SK-N-SH treated with all-trans-retinoic acid at 6 μM for 48 hours (cell line): ENCODE measurements around the gene CD40LG.
A peak's percentile ranks its signal among the peaks of the same experiment; 100 is the strongest.

Experiments
- ATAC-seq: fragments of 200-7000 bp; cut with Tn5 transposase; 3 replicates; pipeline ENCODE4 v1.9.1; 2020; ENCODE audit warnings: mild to moderate bottlenecking, moderate library complexity
- BACH2 ChIP-seq: fragments of 250-450 bp; sonication (Bioruptor Pico); IDR thresholded peaks from 2 replicates; pipeline ENCODE4 v1.9.0; 2021; ENCODE audit warnings: mild to moderate bottlenecking, borderline replicate concordance
- CSDC2 ChIP-seq: fragments of 250-450 bp; sonication (Bioruptor Pico); IDR thresholded peaks from 2 replicates; pipeline ENCODE4 v1.5.0; 2020; ENCODE audit warnings: mild to moderate bottlenecking, moderate library complexity
- ESRRG ChIP-seq: fragments of 250-450 bp; sonication (Bioruptor Pico); IDR thresholded peaks from 2 replicates; pipeline ENCODE4 v1.6.1; 2021; ENCODE audit warnings: mild to moderate bottlenecking
- ISL1 ChIP-seq: fragments of 250-450 bp; sonication (Bioruptor Pico); IDR thresholded peaks from 2 replicates; pipeline ENCODE4 v2.1.2; 2022; ENCODE audit warnings: mild to moderate bottlenecking, moderate library complexity
- OSR1 ChIP-seq: fragments of 250-450 bp; sonication (Bioruptor Pico); IDR thresholded peaks from 2 replicates; pipeline ENCODE4 v1.8.0; 2022; ENCODE audit warnings: moderate library complexity, mild to moderate bottlenecking, inconsistent platforms
- PPARA ChIP-seq: fragments of 250-450 bp; sonication (Bioruptor Pico); IDR thresholded peaks from 2 replicates; pipeline ENCODE4 v1.5.0; 2020; ENCODE audit warnings: mild to moderate bottlenecking, borderline replicate concordance
- RARB ChIP-seq: fragments of 250-450 bp; sonication (Bioruptor Pico); IDR thresholded peaks from 2 replicates; pipeline ENCODE4 v1.8.0; 2021; ENCODE audit warnings: mild to moderate bottlenecking, moderate library complexity
- SNAI2 ChIP-seq: fragments of 250-450 bp; sonication (Bioruptor Pico); IDR thresholded peaks from 2 replicates; pipeline ENCODE4 v1.5.0; 2020; ENCODE audit warnings: mild to moderate bottlenecking, moderate library complexity
- TCF4 ChIP-seq: fragments of 250-450 bp; sonication (Bioruptor Pico); IDR thresholded peaks from 2 replicates; pipeline ENCODE4 v1.8.0; 2021; ENCODE audit warnings: mild to moderate bottlenecking, moderate library complexity, borderline replicate concordance
- TOX ChIP-seq: fragments of 250-450 bp; sonication (Bioruptor Pico); IDR thresholded peaks from 2 replicates; pipeline ENCODE4 v1.8.0; 2021; ENCODE audit warnings: mild to moderate bottlenecking, moderate library complexity, borderline replicate concordance
- ZC3H10 ChIP-seq: fragments of 250-450 bp; sonication (Bioruptor Pico); IDR thresholded peaks from 2 replicates; pipeline ENCODE4 v1.5.1; 2021; ENCODE audit warnings: mild to moderate bottlenecking, moderate library complexity
- ZFP3 ChIP-seq: fragments of 250-450 bp; sonication (Bioruptor Pico); IDR thresholded peaks from 2 replicates; pipeline ENCODE4 v1.5.0; 2020; ENCODE audit warnings: mild to moderate bottlenecking, moderate library complexity
- ZNF565 ChIP-seq: fragments of 450-650 bp; formaldehyde crosslinking; conservative IDR thresholded peaks from 2 replicates; pipeline ENCODE4 v1.5.0; 2020; ENCODE audit warnings: low read depth, mild to moderate bottlenecking, moderate library complexity
- ZNF70 ChIP-seq: fragments of 450-650 bp; formaldehyde crosslinking; IDR thresholded peaks from 2 replicates; pipeline ENCODE4 v1.5.0; 2020; ENCODE audit warnings: mild to moderate bottlenecking, moderate library complexity
- TF ChIP-seq, protein P1 (sequence below): fragments of 250-450 bp; sonication (Bioruptor Pico); IDR thresholded peaks from 2 replicates; pipeline ENCODE4 v1.5.0; 2020; ENCODE audit warnings: mild to moderate bottlenecking, moderate library complexity
- TF ChIP-seq, protein P2 (sequence below): fragments of 250-450 bp; sonication (Bioruptor Pico); IDR thresholded peaks from 2 replicates; pipeline ENCODE4 v1.8.0; 2020; ENCODE audit warnings: mild to moderate bottlenecking, moderate library complexity, borderline replicate concordance
- TF ChIP-seq, protein P3 (sequence below): fragments of 250-450 bp; sonication (Bioruptor Pico); IDR thresholded peaks from 2 replicates; pipeline ENCODE4 v1.5.1; 2021; ENCODE audit warnings: mild to moderate bottlenecking, moderate library complexity
- TF ChIP-seq, protein P4 (sequence below): fragments of 250-450 bp; sonication (Bioruptor Pico); IDR thresholded peaks from 2 replicates; pipeline ENCODE4 v1.8.0; 2021; ENCODE audit warnings: low read depth, mild to moderate bottlenecking, moderate library complexity, borderline replicate concordance
- TF ChIP-seq, protein P5 (sequence below): fragments of 250-450 bp; sonication (Bioruptor Pico); IDR thresholded peaks from 2 replicates; pipeline ENCODE4 v1.5.1; 2020; ENCODE audit warnings: low read depth, mild to moderate bottlenecking, moderate library complexity

The CD40LG gene

DNA sequence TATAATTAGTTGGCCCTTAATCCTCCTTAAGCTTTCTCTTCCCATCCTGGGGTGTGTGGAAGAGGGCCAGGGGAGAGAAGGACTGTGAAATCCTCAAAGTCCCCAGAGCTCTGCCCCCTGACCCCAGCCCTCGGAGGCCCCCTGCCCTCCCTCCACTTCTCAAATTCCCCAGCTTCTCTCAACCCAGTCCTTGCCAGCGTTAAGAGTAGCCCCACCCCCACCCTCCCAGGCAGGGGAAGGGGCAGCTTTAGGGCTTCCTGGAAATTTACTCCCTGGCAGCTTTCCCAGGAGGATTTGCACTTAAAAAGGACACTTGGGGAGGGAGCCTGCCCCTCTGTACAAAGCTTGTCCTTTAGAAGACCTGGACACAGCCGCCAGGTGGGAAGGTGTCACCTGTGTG is 11.8 kb upstream of the CD40LG start:
- TF ChIP-seq TCF4 (CRISPR knock-in tag) (no peak), ISL1 (CRISPR knock-in tag) (no peak), PPARA (CRISPR knock-in tag) (no peak), BACH2 (CRISPR knock-in tag) (no peak), RARB (CRISPR knock-in tag) (no peak)
- TF ChIP-seq, protein P1, sequence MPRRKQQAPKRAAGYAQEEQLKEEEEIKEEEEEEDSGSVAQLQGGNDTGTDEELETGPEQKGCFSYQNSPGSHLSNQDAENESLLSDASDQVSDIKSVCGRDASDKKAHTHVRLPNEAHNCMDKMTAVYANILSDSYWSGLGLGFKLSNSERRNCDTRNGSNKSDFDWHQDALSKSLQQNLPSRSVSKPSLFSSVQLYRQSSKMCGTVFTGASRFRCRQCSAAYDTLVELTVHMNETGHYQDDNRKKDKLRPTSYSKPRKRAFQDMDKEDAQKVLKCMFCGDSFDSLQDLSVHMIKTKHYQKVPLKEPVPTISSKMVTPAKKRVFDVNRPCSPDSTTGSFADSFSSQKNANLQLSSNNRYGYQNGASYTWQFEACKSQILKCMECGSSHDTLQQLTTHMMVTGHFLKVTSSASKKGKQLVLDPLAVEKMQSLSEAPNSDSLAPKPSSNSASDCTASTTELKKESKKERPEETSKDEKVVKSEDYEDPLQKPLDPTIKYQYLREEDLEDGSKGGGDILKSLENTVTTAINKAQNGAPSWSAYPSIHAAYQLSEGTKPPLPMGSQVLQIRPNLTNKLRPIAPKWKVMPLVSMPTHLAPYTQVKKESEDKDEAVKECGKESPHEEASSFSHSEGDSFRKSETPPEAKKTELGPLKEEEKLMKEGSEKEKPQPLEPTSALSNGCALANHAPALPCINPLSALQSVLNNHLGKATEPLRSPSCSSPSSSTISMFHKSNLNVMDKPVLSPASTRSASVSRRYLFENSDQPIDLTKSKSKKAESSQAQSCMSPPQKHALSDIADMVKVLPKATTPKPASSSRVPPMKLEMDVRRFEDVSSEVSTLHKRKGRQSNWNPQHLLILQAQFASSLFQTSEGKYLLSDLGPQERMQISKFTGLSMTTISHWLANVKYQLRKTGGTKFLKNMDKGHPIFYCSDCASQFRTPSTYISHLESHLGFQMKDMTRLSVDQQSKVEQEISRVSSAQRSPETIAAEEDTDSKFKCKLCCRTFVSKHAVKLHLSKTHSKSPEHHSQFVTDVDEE: no peak
- ATAC-seq: no peak

DNA sequence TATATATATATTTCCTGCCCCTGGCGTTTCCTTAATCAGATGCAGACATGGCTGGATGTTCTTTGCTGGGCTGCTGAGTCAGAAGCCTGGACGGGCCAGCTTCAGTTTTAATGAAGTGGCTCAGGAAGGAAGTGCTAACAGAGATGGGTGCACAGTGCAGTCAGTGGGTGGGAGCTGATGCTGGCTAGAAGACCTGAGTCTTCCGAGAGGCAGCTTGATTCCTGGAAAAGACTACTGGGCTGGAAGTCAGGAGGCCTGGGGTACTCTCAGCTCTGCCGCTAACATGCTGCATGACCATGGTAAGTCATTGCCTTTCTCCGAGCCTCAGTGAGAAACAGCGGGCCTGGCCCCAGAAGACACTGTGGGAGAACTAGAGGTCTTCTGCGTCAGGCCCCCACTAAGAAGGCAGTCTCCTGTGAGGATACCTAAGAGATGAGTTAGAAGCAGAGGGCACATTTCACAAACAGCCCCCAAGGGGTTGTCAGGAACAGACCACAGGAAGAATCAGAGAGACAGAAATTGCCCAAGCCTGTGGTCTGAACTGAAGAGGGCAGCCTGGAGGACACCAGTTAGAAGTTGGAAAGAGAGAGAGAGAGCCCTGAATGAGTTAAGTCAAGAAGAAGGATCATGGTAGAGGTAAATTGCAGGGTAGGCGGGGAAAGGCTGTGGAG is 8.3 kb upstream of the CD40LG start:
- TF ChIP-seq, protein P2, sequence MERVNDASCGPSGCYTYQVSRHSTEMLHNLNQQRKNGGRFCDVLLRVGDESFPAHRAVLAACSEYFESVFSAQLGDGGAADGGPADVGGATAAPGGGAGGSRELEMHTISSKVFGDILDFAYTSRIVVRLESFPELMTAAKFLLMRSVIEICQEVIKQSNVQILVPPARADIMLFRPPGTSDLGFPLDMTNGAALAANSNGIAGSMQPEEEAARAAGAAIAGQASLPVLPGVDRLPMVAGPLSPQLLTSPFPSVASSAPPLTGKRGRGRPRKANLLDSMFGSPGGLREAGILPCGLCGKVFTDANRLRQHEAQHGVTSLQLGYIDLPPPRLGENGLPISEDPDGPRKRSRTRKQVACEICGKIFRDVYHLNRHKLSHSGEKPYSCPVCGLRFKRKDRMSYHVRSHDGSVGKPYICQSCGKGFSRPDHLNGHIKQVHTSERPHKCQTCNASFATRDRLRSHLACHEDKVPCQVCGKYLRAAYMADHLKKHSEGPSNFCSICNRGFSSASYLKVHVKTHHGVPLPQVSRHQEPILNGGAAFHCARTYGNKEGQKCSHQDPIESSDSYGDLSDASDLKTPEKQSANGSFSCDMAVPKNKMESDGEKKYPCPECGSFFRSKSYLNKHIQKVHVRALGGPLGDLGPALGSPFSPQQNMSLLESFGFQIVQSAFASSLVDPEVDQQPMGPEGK (CRISPR knock-in tag): no peak
- no peak for TF ChIP-seq TOX (CRISPR knock-in tag)
- TF ChIP-seq, protein P3, sequence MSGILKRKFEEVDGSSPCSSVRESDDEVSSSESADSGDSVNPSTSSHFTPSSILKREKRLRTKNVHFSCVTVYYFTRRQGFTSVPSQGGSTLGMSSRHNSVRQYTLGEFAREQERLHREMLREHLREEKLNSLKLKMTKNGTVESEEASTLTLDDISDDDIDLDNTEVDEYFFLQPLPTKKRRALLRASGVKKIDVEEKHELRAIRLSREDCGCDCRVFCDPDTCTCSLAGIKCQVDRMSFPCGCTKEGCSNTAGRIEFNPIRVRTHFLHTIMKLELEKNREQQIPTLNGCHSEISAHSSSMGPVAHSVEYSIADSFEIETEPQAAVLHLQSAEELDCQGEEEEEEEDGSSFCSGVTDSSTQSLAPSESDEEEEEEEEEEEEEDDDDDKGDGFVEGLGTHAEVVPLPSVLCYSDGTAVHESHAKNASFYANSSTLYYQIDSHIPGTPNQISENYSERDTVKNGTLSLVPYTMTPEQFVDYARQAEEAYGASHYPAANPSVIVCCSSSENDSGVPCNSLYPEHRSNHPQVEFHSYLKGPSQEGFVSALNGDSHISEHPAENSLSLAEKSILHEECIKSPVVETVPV (CRISPR knock-in tag): no peak
- TF ChIP-seq ZFP3: no peak
- TF ChIP-seq OSR1 (CRISPR knock-in tag): no peak
- no peak for TF ChIP-seq BACH2 (CRISPR knock-in tag)
- TF ChIP-seq ZC3H10: no peak
- TF ChIP-seq, protein P1: no peak
- TF ChIP-seq CSDC2 (CRISPR knock-in tag): no peak
- TF ChIP-seq SNAI2: no peak
- no peak for TF ChIP-seq ISL1 (CRISPR knock-in tag)
- no peak for TF ChIP-seq TCF4 (CRISPR knock-in tag)
- TF ChIP-seq ZNF70 (CRISPR knock-in tag): no peak
- no peak for TF ChIP-seq ESRRG (CRISPR knock-in tag)
- TF ChIP-seq RARB (CRISPR knock-in tag): no peak
- TF ChIP-seq, all 23 proteins: peak for 0
- ATAC-seq: peak; percentile 65

DNA sequence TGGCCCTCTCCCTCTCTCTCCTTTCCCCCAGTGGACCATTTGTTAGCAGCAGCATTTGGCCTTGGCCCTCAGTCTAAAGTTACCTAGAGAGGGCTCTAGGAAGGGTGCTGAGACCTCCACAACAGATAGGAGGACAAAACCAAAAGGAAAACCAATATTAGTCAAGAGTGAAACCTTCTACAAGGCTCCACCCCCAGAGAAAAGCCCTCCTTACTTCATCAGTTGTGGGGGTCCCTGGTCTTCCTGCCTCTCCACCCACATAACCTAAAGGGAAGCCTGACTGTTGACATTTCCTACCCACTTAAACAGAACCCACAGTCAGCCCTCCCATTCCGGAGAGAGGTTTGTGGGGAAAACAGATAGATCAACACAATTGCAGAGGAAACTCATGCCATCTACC is 4.7 kb upstream of the CD40LG start:
- TF ChIP-seq RARB (CRISPR knock-in tag) (no peak), ZNF565 (CRISPR knock-in tag) (no peak)
- TF ChIP-seq, protein P2 (CRISPR knock-in tag): no peak
- TF ChIP-seq, protein P4, sequence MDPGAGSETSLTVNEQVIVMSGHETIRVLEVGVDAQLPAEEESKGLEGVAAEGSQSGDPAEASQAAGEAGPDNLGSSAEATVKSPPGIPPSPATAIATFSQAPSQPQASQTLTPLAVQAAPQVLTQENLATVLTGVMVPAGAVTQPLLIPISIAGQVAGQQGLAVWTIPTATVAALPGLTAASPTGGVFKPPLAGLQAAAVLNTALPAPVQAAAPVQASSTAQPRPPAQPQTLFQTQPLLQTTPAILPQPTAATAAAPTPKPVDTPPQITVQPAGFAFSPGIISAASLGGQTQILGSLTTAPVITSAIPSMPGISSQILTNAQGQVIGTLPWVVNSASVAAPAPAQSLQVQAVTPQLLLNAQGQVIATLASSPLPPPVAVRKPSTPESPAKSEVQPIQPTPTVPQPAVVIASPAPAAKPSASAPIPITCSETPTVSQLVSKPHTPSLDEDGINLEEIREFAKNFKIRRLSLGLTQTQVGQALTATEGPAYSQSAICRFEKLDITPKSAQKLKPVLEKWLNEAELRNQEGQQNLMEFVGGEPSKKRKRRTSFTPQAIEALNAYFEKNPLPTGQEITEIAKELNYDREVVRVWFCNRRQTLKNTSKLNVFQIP (CRISPR knock-in tag): no peak
- TF ChIP-seq, protein P5, sequence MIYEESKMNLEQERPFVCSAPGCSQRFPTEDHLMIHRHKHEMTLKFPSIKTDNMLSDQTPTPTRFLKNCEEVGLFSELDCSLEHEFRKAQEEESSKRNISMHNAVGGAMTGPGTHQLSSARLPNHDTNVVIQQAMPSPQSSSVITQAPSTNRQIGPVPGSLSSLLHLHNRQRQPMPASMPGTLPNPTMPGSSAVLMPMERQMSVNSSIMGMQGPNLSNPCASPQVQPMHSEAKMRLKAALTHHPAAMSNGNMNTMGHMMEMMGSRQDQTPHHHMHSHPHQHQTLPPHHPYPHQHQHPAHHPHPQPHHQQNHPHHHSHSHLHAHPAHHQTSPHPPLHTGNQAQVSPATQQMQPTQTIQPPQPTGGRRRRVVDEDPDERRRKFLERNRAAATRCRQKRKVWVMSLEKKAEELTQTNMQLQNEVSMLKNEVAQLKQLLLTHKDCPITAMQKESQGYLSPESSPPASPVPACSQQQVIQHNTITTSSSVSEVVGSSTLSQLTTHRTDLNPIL (CRISPR knock-in tag): no peak
- no peak for ATAC-seq
